Esophagus squamous epithelium (tissue), 5 donors: ENCODE results near the gene SLC49A3. TPM values are rescaled to one million over a fixed set of nuclear protein-coding genes. Genes with fewer than 3 reads are reported as not detected.
A peak's percentile ranks its signal among the peaks of the same experiment; 100 is the strongest.

Experiments
- DNase-seq: peaks from one replicate; lab custom pipeline; 2025; lab: John Stamatoyannopoulos, UW
- H3K27ac ChIP-seq, 4 donors: fragments of 200-600 bp; sonication (generic); one replicate each; pipeline ENCODE4 v1.5.1; 2016 to 2019; ENCODE audit warnings: mild to moderate bottlenecking in 1 of 4
- H3K27me3 ChIP-seq, 4 donors: fragments of 200-600 bp; sonication (generic); 1 replicate in 3 of 4; 2 replicates in 1 of 4; pipeline versions ENCODE4 v1.5.1 to v1.6.0; 2017 to 2021; ENCODE audit warnings: antibody characterized with exemption in 1 of 4
- H3K36me3 ChIP-seq, 3 donors: fragments of 200-600 bp; sonication (generic); one replicate each; pipeline ENCODE4 v1.5.1; 2016 to 2019
- H3K4me1 ChIP-seq, 3 donors: fragments of 200-600 bp; sonication (generic); one replicate each; pipeline ENCODE4 v1.5.1; 2017 to 2019
- H3K4me3 ChIP-seq, 4 donors: fragments of 200-600 bp; sonication (generic); 1 replicate in 3 of 4; 2 replicates in 1 of 4; pipeline ENCODE4 v1.5.1; 2016 to 2019; ENCODE audit warnings: mild to moderate bottlenecking in 2 of 4, moderate library complexity in 1 of 4
- H3K9me3 ChIP-seq, 3 donors: fragments of 200-600 bp; sonication (generic); one replicate each; pipeline ENCODE4 v1.5.1; 2016 to 2019
- CTCF ChIP-seq, 6 experiments: fragments of 450-650 bp in 4 of 6; fragments of 200-600 bp in 2 of 6; sonication (generic) in 2 of 6; IDR thresholded peaks; one replicate each; pipeline ENCODE4 v1.5.1; 2016 to 2019; ENCODE audit warnings: antibody characterized with exemption in 6 of 6, mild to moderate bottlenecking in 4 of 6, moderate library complexity in 4 of 6
- POLR2A ChIP-seq, 4 donors: fragments of 450-650 bp; IDR thresholded peaks; one replicate each; pipeline ENCODE4 v1.6.1; 2017; ENCODE audit warnings: antibody characterized with exemption in 4 of 4, mild to moderate bottlenecking in 4 of 4, moderate library complexity in 3 of 4
- WGBS, 2 donors: methylation state at CpG; one replicate each; pipeline ENCODE4 v1.1.5; 2018; 5-methylcytosine and 5-hydroxymethylcytosine counted together
- intact Hi-C: fragments of 100-400 bp; cut with DNase I; formaldehyde crosslinking; loops from one replicate; pipeline ENCODE4 v1.15.0; 2022
- total RNA-seq, 4 donors: library from RNA; depleted of rRNA; stranded (reverse); fragments of >200 nt; gene quantifications; one replicate each; pipeline ENCODE4 v1.1.0, GENCODE V29; 2016
- donor health status: DM: yes; HTN: yes; CAD: no.

SLC49A3 gene
- total RNA-seq, 4 donors from 2014 or later: 2.5 to 6.5 (median 4.7) TPM

GRCh38 chr4:664713-665231 is 24.2 kb downstream of the SLC49A3 start:
- WGBS, 2 donors: 87 to 95% methylated on average over 3 to 11 of the region's 24 CpGs
- DNase-seq: no peak
- no peak overlapping the region for H3K4me3 ChIP-seq

GRCh38 chr4:663438-664428 is 25.2 kb downstream of the SLC49A3 start:
- intact Hi-C loops: no loop called here
- H3K4me3 ChIP-seq: peak overlapping the region; percentile 33 to 88 (median 62)
- H3K36me3 ChIP-seq: no peaks in the 10 kb centered on the region
- H3K27me3 ChIP-seq: peaks cover 0 to 17% (median 0%) of the 10 kb centered on the region in 4 donors
- no peaks in the 10 kb centered on the region for H3K9me3 ChIP-seq
- peaks cover 6 to 23% (median 10%) of the 10 kb centered on the region in 3 donors for H3K4me1 ChIP-seq
- no peak for TF ChIP-seq POLR2A (IDR thresholded peaks at IDR 0.05)
- no peak for TF ChIP-seq CTCF (IDR thresholded peaks at IDR 0.05)
- no peak for DNase-seq
- WGBS, 2 donors: 5% methylated on average over 4 of the region's 80 CpGs; no CpG with 5 or more reads in 1 of the 2 donors
- peak overlapping the region; percentile 17 to 69 (median 60) for H3K27ac ChIP-seq

More at GRCh38 chr4:664713-665231, 24.2 kb downstream of the SLC49A3 start:
- H3K9me3 ChIP-seq: no peaks in the 10 kb centered on the region
- peaks cover 0 to 17% (median 0%) of the 10 kb centered on the region in 4 donors for H3K27me3 ChIP-seq
- no peak for TF ChIP-seq CTCF (IDR thresholded peaks at IDR 0.05)
- TF ChIP-seq POLR2A (IDR thresholded peaks at IDR 0.05): no peak
- no peak overlapping the region for H3K27ac ChIP-seq
- H3K4me1 ChIP-seq: peaks cover 6 to 23% (median 10%) of the 10 kb centered on the region in 3 donors
- intact Hi-C loops: no loop called here
- no peaks in the 10 kb centered on the region for H3K36me3 ChIP-seq

GRCh38 chr4:663046-663437 is 25.9 kb downstream of the SLC49A3 start:
- WGBS, 2 donors: 61 to 69% methylated on average over 4 to 5 of the region's 20 CpGs
- Histone ChIP-seq H3K27ac (peak overlapping the region in 3 of 4 donors; percentile 57 to 69 (median 62)), H3K4me1 (peaks cover 6 to 23% (median 10%) of the 10 kb centered on the region in 3 donors), H3K9me3 (no peaks in the 10 kb centered on the region), H3K36me3 (no peaks in the 10 kb centered on the region), H3K4me3 (peak overlapping the region; percentile 33 to 88 (median 62)), H3K27me3 (peaks cover 0 to 17% (median 0%) of the 10 kb centered on the region in 4 donors)
- no peak for DNase-seq
- intact Hi-C loops: no loop called here
- TF ChIP-seq POLR2A (IDR thresholded peaks at IDR 0.05): no peak
- no peak for TF ChIP-seq CTCF (IDR thresholded peaks at IDR 0.05)

DNA sequence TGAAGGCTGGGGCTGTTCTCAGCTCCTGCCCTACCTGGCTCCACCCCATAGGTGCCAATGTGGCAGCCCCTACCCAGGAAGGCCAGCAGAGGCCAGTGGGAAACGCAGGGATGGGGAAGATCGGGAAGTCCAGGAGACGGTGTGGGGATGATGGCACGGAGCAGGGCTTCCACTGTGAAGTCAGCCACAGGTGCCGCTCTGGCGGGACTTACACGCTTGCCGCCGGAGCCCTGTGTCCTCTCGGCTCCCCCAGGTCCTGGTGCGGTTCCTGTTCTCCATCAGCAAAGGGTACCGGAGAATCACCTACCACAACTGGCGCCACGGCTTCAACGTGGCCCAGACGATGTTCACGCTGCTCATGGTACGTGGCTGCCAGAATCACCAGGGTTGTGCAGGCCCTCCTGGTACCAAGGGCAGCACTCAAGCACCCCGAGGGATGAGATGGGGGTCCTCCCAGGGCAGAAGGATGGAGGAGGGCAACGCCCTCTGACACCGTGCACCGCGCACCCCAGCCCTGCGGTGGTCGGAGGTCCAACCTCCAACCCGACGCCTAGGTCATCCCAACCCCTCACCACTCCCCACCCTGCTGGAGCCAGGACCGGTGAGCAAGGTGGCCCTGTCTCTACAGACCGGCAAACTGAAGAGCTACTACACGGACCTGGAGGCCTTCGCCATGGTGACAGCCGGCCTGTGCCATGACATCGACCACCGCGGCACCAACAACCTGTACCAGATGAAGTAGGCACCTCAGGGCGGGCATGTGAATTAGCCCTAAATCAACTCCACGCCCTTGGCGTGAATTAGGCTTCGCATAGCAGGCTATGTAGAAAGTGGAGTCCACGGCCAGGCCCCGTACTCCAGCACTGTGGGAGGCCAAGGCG is 26.8 kb downstream of the SLC49A3 start:
- Histone ChIP-seq H3K36me3 (no peaks in the 10 kb centered on the region), H3K27me3 (peaks cover 0 to 18% (median 0%) of the 10 kb centered on the region in 4 donors), H3K27ac (no peak overlapping the region), H3K4me1 (peaks cover 6 to 23% (median 10%) of the 10 kb centered on the region in 3 donors), H3K4me3 (no peak overlapping the region), H3K9me3 (no peaks in the 10 kb centered on the region)
- DNase-seq: no peak
- WGBS, 2 donors: 92 to 96% methylated on average over 11 to 26 of the region's 42 CpGs
- intact Hi-C loops: no loop called here
- TF ChIP-seq POLR2A (IDR thresholded peaks at IDR 0.05) (no peak), CTCF (IDR thresholded peaks at IDR 0.05) (no peak)
